OCI-LY7 (cell line): ENCODE measurements around the gene TAF3. TPM values are rescaled to one million over a fixed set of nuclear protein-coding genes. Genes with fewer than 3 reads are reported as not detected.
A peak's percentile ranks its signal among the peaks of the same experiment; 100 is the strongest.

Experiments used
- BruUV-seq: library from RNA; stranded (reverse); fragments of 400-500 nt; replicated peaks from 2 replicates; lab custom pipeline; 2021; lab: Mats Ljungman, UMichigan
- CTCF ChIA-PET: fragments of 300-600 bp; sonication (Branson Sonifier 250); formaldehyde crosslinking; loops from one replicate; lab custom pipeline; 2022; ENCODE audit warnings: antibody characterized with exemption; ENCODE audit not compliant: unreplicated experiment; lab: Charles Lee
- POLR2A ChIA-PET: fragments of 300-600 bp; sonication (Branson Sonifier 250); formaldehyde crosslinking; loops from one replicate; lab custom pipeline; 2022; ENCODE audit warnings: antibody characterized with exemption; lab: Charles Lee
- DNase-seq: peaks from one replicate; pipeline ENCODE4 v3.0.0-alpha.2; 2015; ENCODE audit warnings: low spot score
- H2AFZ ChIP-seq: fragments of 200-600 bp; sonication (generic), shearing (Covaris generic); 2 replicates; pipeline ENCODE4 v1.6.1; 2014; ENCODE audit warnings: mild to moderate bottlenecking, antibody characterized with exemption, low read length, moderate library complexity
- H3K27ac ChIP-seq: fragments of 200-600 bp; sonication (generic); 2 replicates; pipeline ENCODE4 v1.5.1; 2014; ENCODE audit warnings: mixed run types, low read depth, mild to moderate bottlenecking, moderate library complexity, low read length, inconsistent platforms; ENCODE audit not compliant: poor library complexity, severe bottlenecking
- H3K36me3 ChIP-seq: fragments of 200-600 bp; sonication (generic); 2 replicates; pipeline ENCODE4 v1.6.1; 2014; ENCODE audit warnings: mild to moderate bottlenecking, antibody characterized with exemption, low read length, moderate library complexity, mixed read lengths; ENCODE audit not compliant: insufficient read depth
- H3K4me1 ChIP-seq: fragments of 200-600 bp; sonication (generic); 2 replicates; pipeline ENCODE4 v1.5.1; 2014; ENCODE audit warnings: mild to moderate bottlenecking, low read length; ENCODE audit not compliant: insufficient read depth, poor library complexity, severe bottlenecking
- H3K4me2 ChIP-seq: fragments of 200-600 bp; sonication (generic); 2 replicates; pipeline ENCODE4 v1.6.1; 2014; ENCODE audit warnings: mild to moderate bottlenecking, low read length
- H3K4me3 ChIP-seq: fragments of 200-600 bp; sonication (generic); 2 replicates; pipeline ENCODE4 v1.5.1; 2014; ENCODE audit warnings: mild to moderate bottlenecking, low read depth, low read length; ENCODE audit not compliant: poor library complexity, severe bottlenecking
- H3K79me2 ChIP-seq: fragments of 200-600 bp; sonication (generic); 2 replicates; pipeline ENCODE4 v1.6.1; 2016; ENCODE audit warnings: low read depth, mild to moderate bottlenecking, low read length, moderate library complexity, mixed read lengths; ENCODE audit not compliant: insufficient read depth
- H3K9me2 ChIP-seq: fragments of 200-600 bp; sonication (generic); 2 replicates; pipeline ENCODE4 v1.6.1; 2016; ENCODE audit warnings: mild to moderate bottlenecking, low read length, mixed read lengths; ENCODE audit not compliant: insufficient read depth
- H3K9me3 ChIP-seq: fragments of 200-600 bp; sonication (generic); 2 replicates; pipeline ENCODE4 v1.6.1; 2014; ENCODE audit warnings: mild to moderate bottlenecking, mixed run types, low read length, mixed read lengths
- H4K20me1 ChIP-seq: fragments of 200-600 bp; sonication (generic); 2 replicates; pipeline ENCODE4 v1.6.1; 2014; ENCODE audit warnings: mild to moderate bottlenecking, antibody characterized with exemption, low read length, moderate library complexity, mixed read lengths; ENCODE audit not compliant: insufficient read depth
- CTCF ChIP-seq: fragments of 200-600 bp; sonication (generic); conservative IDR thresholded peaks from 2 replicates; pipeline ENCODE4 v1.5.1; 2014; ENCODE audit warnings: mild to moderate bottlenecking, antibody characterized with exemption, low read length, moderate library complexity, mixed read lengths
- EZH2phosphoT487 ChIP-seq: fragments of 200-600 bp; sonication (generic); IDR thresholded peaks from 2 replicates; pipeline ENCODE4 v1.6.1; 2018; ENCODE audit warnings: low read depth, borderline replicate concordance, mild to moderate bottlenecking, mixed run types, antibody characterized with exemption, low read length, moderate library complexity, mixed read lengths
- intact Hi-C: fragments of 100-400 bp; cut with micrococcal nuclease; formaldehyde crosslinking; loops from one replicate; pipeline ENCODE4 v1.10.0; 2022; ENCODE audit not compliant: unreplicated experiment
- total RNA-seq, 2 experiments: library from RNA; depleted of rRNA in 1 of 2; stranded (reverse); fragments of >200 nt in 1 of 2; shearing (Covaris generic) in 1 of 2; gene quantifications; 2 replicates each; pipeline ENCODE4 v1.2.3, GENCODE V29; 2014 to 2022

The TAF3 gene
- total RNA-seq, 2 experiments from 2014 or later = 3.8 to 11.1 TPM

GRCh38 chr10:7986851-7987250 lies 168.5 kb downstream of the TAF3 start:
- Histone ChIP-seq H2AFZ (no peak overlapping the region), H3K27ac (no peak overlapping the region), H4K20me1 (no peaks in the 10 kb centered on the region), H3K79me2 (no peaks in the 10 kb centered on the region), H3K4me2 (no peak overlapping the region), H3K4me3 (no peak overlapping the region), H3K36me3 (no peaks in the 10 kb centered on the region), H3K4me1 (no peaks in the 10 kb centered on the region), H3K9me3 (no peaks in the 10 kb centered on the region), H3K9me2 (no peaks in the 10 kb centered on the region)
- TF ChIP-seq EZH2phosphoT487 (no peak), CTCF (no peak)
- no peak for DNase-seq
- POLR2A ChIA-PET = no interaction called here
- BruUV-seq = no TSS peak
- intact Hi-C loops = no loop called here
- CTCF ChIA-PET = no interaction called here

GRCh38 chr10:7988989-7989388 lies 170.7 kb downstream of the TAF3 start:
- Histone ChIP-seq H2AFZ (no peak overlapping the region), H3K4me1 (no peaks in the 10 kb centered on the region), H4K20me1 (no peaks in the 10 kb centered on the region), H3K9me2 (no peaks in the 10 kb centered on the region), H3K4me3 (no peak overlapping the region), H3K9me3 (no peaks in the 10 kb centered on the region), H3K4me2 (no peak overlapping the region), H3K36me3 (no peaks in the 10 kb centered on the region), H3K27ac (no peak overlapping the region), H3K79me2 (no peaks in the 10 kb centered on the region)
- no TSS peak for BruUV-seq
- CTCF ChIA-PET = no interaction called here
- POLR2A ChIA-PET = no interaction called here
- DNase-seq = peak; percentile 22
- intact Hi-C loops = no loop called here
- no peak for TF ChIP-seq EZH2phosphoT487
- no peak for TF ChIP-seq CTCF

- H3K4me3 ChIP-seq = no peak overlapping the region
- H3K36me3 ChIP-seq = no peaks in the 10 kb centered on the region
- no TSS peak for BruUV-seq
- TF ChIP-seq CTCF (no peak), EZH2phosphoT487 (no peak)
- H3K27ac ChIP-seq = no peak overlapping the region
- H3K9me3 ChIP-seq = no peaks in the 10 kb centered on the region
- intact Hi-C loops = no loop called here
- no peaks in the 10 kb centered on the region for H3K9me2 ChIP-seq
- ChIA-PET CTCF (no interaction called here), POLR2A (interaction anchor here (0.7 to 1.0 kb wide), 2 partner anchors 9 to 39 kb away, joined by 3 to 4 read pairs; no protein-coding TSS in a partner anchor)
- no peak for DNase-seq
- no peaks in the 10 kb centered on the region for H4K20me1 ChIP-seq
- H3K4me2 ChIP-seq = no peak overlapping the region
- H3K79me2 ChIP-seq = no peaks in the 10 kb centered on the region
- H3K4me1 ChIP-seq = no peaks in the 10 kb centered on the region
- H2AFZ ChIP-seq = no peak overlapping the region
These were observed 180.5 kb downstream of the TAF3 start for GRCh38 chr10:7998831-7999230.
